ENCODE measurements around the gene SBNO2. TPM values are rescaled to one million over a fixed set of nuclear protein-coding genes. Genes with fewer than 3 reads are reported as not detected.

Gene SBNO2
- total and polyA plus RNA-seq, 2 donors (not counting 1 experiment from before 2014, with no cell fraction given), result 42.8 to 83.3 TPM

DNA sequence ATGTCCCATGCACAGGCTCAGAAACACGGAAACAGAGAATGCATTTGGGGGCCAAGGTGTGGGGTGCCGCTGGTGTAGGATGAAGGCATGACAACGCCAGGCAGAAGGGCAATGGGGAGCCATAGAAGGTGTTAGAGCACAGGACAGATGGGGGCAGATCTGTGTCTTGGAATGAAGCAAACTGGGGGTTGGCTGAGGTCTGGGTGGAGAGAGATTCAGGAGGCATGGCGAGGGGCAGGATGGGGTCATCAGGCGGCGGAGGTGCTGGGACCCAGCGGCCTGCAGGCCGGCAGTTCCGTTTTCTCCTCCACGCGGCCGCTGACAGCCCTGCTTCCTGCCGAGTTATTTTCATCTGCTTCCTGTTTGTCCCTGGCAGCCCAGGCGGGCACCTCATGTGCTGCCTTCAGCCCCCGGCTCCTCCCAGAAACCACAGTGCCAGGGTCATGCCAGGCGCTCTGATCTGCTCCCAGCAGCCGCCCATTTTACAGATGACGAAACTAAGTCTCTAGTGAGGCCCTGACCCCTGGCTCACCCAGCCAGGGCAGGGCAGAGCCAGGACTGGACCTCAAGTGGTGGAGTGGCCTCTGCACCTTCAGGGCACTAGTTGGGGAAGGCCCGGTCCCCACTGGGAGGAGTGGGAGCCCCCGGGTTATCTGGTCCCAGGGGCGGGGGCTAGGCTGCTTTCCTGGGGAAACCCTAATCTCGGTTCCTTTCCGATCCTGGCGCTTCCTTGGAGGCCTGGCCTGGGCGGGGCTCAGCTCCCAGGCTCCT lies 104.9 kb downstream of the SBNO2 start:
- no peaks in the 10 kb centered on the region for H3K27me3 Mint-ChIP-seq
- no peaks in the 10 kb centered on the region for H3K9me3 Mint-ChIP-seq (ENCODE audit: insufficient read depth)
- Histone ChIP-seq H4K20me1 (ENCODE audit: control insufficient read depth, insufficient read depth, low read length, poor library complexity, severe bottlenecking) (peaks cover 81% of the 10 kb centered on the region), H3K9ac (ENCODE audit: low read length) (peak overlapping the region; percentile 94), H3K4me1 (ENCODE audit: control insufficient read depth in 2 of 2, insufficient read depth in 2 of 2, low read length in 2 of 2) (peaks cover 66 to 83% of the 10 kb centered on the region in 2 donors), H3K27me3 (replicated peaks in 1 of 4; ENCODE audit: control extremely low read depth in 1 of 4, control insufficient read depth in 3 of 4, insufficient read depth in 4 of 4, low read length in 3 of 4) (no peaks in the 10 kb centered on the region), H3K27ac (ENCODE audit: low read length in 2 of 2) (peak overlapping the region; percentile 77 to 87), H3K36me3 (replicated peaks in 1 of 2; ENCODE audit: control extremely low read depth in 1 of 2, control insufficient read depth in 1 of 2, extremely low read depth in 1 of 2, insufficient read depth in 2 of 2, low read length in 1 of 2) (peaks cover 0 to 51% of the 10 kb centered on the region in 2 experiments), H3K9me3 (ENCODE audit: control extremely low read depth in 1 of 3, control insufficient read depth in 2 of 3, insufficient read depth in 1 of 3, low read length in 2 of 3) (peaks cover 0 to 2% (median 0%) of the 10 kb centered on the region in 3 donors), H2AFZ (ENCODE audit: insufficient read depth, low read depth, low read length, poor library complexity, severe bottlenecking) (no peak overlapping the region), H3K4me2 (replicated peaks; ENCODE audit: low read depth, low read length, poor library complexity, severe bottlenecking) (peak overlapping the region; percentile 91), H3K4me3 (ENCODE audit: control extremely low read depth in 1 of 5, extremely low read depth in 1 of 5, insufficient read depth in 1 of 5, low read depth in 2 of 5, low read length in 4 of 5) (peak overlapping the region; percentile 65 to 99 (median 90)), H3K79me2 (ENCODE audit: control insufficient read depth, insufficient read depth, low read length) (peaks cover 72% of the 10 kb centered on the region)
- peak overlapping the region; percentile 96 for H3K4me3 Mint-ChIP-seq
- intact Hi-C loops (cut with micrococcal nuclease), result loop anchor here (1.0 to 10.0 kb wide), 6 partner anchors 8 to 144 kb away; partner anchors contain the start of genes ARID3A, GPX4, RNU6-2 and TMEM259
- WGBS (ENCODE audit: insufficient coverage), result 13% methylated on average over 25 of the region's 25 CpGs
- CTCF ChIA-PET, result interaction anchor here (0.6 to 5.2 kb wide), 4 partner anchors 7 to 233 kb away, joined by 3 to 56 read pairs (median 6); no protein-coding TSS in a partner anchor
- peaks cover 52% of the 10 kb centered on the region for H3K4me1 Mint-ChIP-seq
- DNase-seq (peak; percentile 85), ATAC-seq (ENCODE audit: low read depth) (peak; percentile 50)
- peak overlapping the region; percentile 97 for H3K27ac Mint-ChIP-seq
- POLR2A ChIA-PET, result interaction anchor here (0.6 to 6.3 kb wide), 10 partner anchors 7 to 200 kb away, joined by 3 to 97 read pairs (median 10); partner anchors contain the start of genes CIRBP, CNN2, GPX4 and RNU6-2
- TF ChIP-seq, protein P1, sequence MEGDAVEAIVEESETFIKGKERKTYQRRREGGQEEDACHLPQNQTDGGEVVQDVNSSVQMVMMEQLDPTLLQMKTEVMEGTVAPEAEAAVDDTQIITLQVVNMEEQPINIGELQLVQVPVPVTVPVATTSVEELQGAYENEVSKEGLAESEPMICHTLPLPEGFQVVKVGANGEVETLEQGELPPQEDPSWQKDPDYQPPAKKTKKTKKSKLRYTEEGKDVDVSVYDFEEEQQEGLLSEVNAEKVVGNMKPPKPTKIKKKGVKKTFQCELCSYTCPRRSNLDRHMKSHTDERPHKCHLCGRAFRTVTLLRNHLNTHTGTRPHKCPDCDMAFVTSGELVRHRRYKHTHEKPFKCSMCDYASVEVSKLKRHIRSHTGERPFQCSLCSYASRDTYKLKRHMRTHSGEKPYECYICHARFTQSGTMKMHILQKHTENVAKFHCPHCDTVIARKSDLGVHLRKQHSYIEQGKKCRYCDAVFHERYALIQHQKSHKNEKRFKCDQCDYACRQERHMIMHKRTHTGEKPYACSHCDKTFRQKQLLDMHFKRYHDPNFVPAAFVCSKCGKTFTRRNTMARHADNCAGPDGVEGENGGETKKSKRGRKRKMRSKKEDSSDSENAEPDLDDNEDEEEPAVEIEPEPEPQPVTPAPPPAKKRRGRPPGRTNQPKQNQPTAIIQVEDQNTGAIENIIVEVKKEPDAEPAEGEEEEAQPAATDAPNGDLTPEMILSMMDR (IDR thresholded peaks at IDR 0.05), result no peak
- no peak for TF ChIP-seq EZH2 (IDR thresholded peaks at IDR 0.05; ENCODE audit: borderline replicate concordance, insufficient read depth, low read depth, low read length, poor library complexity, severe bottlenecking)
